GM19240 (cell line): ENCODE data around the gene VSX2.
A peak's percentile ranks its signal among the peaks of the same experiment; 100 is the strongest.

Source experiments
- DNase-seq: peaks from one replicate; pipeline ENCODE4 v3.0.0; 2011; ENCODE audit warnings: low spot score; ENCODE audit not compliant: insufficient read length

VSX2 gene

GRCh38 chr14:74221741-74222140, 17.5 kb upstream of the VSX2 start:
- no peak for DNase-seq

DNA sequence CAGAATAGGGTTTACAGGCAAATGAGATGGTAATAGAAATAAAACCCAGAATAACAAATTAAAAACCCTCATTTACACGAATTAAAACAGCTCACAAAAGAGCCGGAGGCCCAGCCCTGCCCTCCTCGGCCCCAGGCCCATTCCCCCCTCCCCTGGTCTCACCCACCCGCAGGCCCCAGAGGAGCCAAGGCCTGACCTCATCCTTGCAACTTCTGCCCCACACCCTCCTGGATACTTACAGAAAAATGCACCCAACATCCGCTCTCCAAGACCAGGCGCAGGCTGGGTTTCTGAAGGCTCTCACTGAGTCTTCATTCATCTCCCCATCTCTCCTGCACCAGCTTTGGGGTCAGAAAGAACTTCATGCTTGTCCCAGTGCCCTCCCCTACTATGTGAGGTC, 16.2 kb upstream of the VSX2 start:
- no peak for DNase-seq

DNA sequence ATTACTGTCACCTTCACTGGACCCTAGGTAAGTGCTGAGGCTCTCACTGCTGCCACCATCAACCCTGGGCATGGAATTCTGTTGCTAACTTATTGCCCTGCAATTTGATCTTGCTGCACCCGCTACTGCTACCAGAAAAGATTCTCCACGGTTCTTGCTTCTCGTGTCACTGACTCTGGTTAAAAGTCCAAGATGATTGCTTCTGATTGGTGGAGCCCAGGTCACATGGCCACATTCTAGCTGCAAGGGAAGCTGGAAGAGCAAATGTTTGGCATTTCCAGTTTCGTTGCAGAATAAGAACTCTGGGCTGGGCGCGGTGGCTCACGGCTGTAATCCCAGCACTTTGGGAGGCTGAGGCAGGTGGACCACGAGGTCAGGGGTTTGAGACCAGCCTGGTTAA, 7.5 kb upstream of the VSX2 start:
- DNase-seq = no peak

DNA sequence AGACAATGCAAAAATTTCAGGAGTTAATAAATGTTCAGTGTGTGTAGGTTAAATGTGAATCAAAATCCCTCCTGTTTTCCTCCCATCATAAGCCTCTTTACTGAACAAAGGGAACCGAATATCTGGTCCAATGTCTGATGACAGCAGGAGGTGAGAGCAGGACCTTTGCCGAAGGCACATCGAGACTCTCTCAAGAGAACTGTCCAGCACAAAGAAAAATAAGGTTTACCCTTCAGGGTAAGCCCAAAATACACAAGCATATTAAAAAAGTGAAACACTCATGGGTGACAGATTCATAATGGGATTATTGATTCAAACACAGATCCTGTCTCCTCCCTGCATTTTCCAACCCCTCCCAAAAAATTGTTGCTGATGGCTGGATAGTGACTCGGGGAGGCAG, 4.2 kb upstream of the VSX2 start:
- no peak for DNase-seq

DNA sequence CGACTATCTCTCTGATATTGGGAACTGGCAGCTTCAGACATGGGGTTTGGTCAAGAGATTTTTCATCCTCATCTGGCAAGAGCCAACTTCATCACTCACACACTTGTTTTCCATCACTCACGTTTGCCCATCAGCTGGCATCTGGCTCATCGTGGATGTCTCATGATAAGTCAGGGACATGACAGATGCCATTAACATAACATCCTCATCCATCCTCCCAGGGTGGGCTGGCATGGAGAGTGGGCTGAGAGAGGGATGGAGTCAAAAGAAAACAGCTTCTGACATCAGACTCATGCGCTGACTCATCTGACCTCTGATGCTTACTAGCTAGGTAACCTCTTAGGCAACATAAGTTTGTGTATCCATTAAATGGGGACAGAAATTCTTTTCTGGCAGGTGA, 1.8 kb upstream of the VSX2 start:
- DNase-seq = no peak

GRCh38 chr14:74239848-74240793, 872 bp downstream of the VSX2 start:
- no peak for DNase-seq

GRCh38 chr14:74240794-74241651, 1.8 kb downstream of the VSX2 start:
- DNase-seq = no peak

- DNase-seq = no peak
Observed at GRCh38 chr14:74241652-74242017, 2.4 kb downstream of the VSX2 start.

GRCh38 chr14:74242021-74242779, 3.0 kb downstream of the VSX2 start:
- DNase-seq = no peak

- no peak for DNase-seq
Observed at GRCh38 chr14:74242780-74243042, 3.5 kb downstream of the VSX2 start.

- no peak for DNase-seq
Observed at GRCh38 chr14:74243051-74243450, 3.8 kb downstream of the VSX2 start.

DNA sequence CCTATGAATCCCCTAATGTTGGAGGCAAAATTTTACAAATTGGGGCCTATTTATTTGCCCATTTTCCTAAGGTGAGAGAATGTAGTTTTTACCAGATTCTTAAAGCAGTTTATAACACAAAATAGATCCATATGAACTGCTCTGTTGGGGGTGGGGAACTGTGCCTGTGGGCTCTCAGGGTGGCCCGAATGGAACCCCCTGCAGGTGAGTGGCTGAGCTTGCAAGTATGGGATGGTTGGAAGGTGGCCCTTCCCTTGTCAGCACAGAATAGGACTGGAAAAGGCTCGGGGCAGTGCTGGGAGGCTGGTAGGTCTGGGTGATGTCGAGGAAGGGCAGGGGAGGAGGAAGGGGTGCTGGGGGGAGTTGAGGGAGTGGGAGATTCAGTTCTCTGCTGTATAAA, 4.9 kb downstream of the VSX2 start:
- DNase-seq = no peak

DNA sequence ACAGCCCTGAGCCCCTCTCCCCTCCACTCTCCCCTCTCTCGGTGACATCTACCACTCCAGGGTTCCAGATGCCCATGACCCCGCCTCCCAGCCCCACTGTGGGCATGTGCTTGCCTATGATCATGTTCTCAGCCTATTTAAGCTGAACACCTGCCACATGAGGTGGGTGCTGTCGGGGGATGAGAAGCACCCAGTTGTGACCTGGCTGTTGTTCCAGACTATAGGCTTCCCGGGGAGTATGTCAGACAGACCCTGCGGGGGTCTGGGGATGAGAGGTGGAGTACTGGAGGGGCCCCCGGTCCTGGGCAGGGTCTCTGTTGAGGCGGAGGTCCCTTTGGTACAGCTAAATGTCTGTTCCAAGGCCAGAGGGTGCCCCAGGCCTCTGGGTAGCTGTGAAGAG, 6.0 kb downstream of the VSX2 start:
- no peak for DNase-seq

- DNase-seq = no peak
Observed at GRCh38 chr14:74246542-74246941, 7.3 kb downstream of the VSX2 start.

GRCh38 chr14:74248017-74248416, 8.8 kb downstream of the VSX2 start:
- DNase-seq = no peak

- DNase-seq = no peak
Observed at GRCh38 chr14:74249433-74250375, 10.5 kb downstream of the VSX2 start.

GRCh38 chr14:74255281-74255680, 16.0 kb downstream of the VSX2 start:
- DNase-seq = no peak

DNA sequence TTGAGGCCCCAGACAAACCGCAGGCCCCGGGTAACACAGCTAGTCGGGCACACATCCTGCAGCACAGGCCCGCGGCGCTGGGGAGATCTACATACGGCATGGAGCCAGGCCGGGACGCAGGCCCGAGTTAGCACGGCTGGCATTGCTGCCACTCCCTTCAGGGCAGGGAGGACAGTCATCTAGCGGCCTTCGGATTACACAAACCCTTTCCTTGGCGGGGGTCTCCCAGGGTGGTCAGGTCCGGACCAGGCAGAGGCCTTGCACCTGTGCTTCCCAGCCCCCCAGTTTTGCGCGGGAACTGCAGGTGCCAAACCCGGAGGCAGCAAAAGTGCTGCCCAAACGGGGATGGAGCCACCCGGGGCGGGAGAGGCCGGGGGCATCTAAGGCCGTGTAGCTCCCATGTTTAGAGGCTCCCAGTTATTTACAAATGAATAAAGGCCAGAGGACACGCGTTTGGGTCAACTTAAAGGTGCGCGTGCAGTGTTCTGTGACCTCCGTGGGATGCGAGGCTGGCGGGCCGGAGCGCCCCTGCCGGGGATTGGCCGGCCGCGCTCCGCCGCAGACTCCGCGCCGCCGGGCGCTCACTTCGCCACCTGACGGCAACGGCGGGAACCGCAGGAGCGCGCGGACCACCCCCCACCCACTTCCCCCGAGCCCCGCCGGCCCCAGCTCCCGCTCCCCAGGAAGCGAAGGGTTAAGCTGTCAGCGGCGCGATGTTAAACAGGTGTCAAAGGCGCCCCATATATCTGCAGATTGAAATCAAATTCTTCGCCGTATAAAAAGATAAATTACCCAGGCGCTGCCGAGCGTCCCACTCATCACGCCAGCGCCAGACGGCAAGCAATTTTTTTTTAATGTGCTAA, 18.1 kb downstream of the VSX2 start:
- peak; percentile 41 for DNase-seq

- no peak for DNase-seq
Observed at GRCh38 chr14:74257941-74258763, 18.9 kb downstream of the VSX2 start.
